Eye (tissue), 1 donor: Measurements from ENCODE around the gene KREMEN2.
A peak's percentile ranks its signal among the peaks of the same experiment; 100 is the strongest.

Experiments used
- DNase-seq: peaks from one replicate; pipeline ENCODE4 v3.0.0-alpha.2; 2015

KREMEN2 gene

DNA sequence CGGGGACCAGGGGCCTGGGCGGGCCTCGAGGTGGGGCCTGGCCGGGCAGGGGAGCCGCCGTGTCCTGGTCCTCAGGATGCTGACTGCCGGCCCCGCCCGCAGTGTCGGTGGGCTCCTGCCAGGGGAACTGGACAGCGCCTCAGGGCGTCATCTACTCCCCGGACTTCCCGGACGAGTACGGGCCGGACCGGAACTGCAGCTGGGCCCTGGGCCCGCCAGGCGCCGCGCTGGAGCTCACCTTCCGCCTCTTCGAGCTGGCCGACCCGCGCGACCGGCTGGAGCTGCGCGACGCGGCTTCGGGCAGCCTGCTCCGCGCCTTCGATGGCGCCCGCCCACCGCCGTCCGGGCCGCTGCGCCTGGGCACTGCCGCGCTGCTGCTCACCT lies 2.7 kb downstream of the KREMEN2 start:
- no peak for DNase-seq

DNA sequence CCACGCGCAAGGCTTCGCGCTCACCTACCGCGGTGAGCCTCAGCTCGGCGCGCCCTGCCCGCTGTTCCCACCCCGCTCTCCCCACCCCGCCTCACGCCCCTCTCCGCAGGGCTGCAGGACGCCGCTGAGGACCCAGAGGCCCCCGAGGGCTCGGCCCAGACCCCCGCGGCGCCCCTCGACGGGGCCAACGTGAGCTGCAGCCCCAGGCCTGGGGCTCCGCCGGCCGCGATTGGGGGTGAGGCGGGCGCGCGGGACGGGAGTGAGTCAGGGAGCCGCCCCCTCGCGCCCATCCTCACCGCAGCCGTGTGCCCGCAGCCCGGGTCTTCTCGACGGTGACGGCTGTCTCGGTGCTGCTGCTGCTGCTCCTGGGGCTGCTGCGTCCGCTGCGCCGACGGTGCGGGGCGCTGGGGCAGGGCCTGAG lies 3.1 kb downstream of the KREMEN2 start:
- DNase-seq = no peak

GRCh38 chr16:2967721-2968161 lies 3.7 kb downstream of the KREMEN2 start:
- DNase-seq = no peak

DNA sequence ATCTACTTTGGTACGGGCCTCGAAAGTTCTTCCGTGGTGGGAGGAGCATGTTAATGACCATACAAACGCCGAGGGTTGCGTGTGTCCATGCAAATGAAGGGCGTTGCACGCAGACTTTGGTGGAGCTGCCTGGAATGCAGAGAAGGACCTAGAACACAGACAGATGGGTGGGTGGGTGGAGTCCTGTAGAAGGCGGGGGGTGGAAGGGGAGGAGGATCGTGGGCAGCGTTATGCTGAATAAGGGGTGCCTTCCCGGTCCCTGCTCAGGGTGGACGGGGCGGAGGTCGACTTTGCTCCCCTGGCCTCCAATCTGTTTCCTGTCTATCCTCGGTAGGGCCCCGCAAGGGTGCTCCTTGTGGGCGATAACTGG lies 4.3 kb downstream of the KREMEN2 start:
- no peak for DNase-seq

- peak; percentile 94 for DNase-seq
Measured at GRCh38 chr16:2968738-2969544, 4.9 kb downstream of the KREMEN2 start, which contains the start of gene PAQR4. TSS of gene PAQR4 (plus strand) at chr16:2969348. CDS start at chr16:2969675, 327 bp downstream.

DNA sequence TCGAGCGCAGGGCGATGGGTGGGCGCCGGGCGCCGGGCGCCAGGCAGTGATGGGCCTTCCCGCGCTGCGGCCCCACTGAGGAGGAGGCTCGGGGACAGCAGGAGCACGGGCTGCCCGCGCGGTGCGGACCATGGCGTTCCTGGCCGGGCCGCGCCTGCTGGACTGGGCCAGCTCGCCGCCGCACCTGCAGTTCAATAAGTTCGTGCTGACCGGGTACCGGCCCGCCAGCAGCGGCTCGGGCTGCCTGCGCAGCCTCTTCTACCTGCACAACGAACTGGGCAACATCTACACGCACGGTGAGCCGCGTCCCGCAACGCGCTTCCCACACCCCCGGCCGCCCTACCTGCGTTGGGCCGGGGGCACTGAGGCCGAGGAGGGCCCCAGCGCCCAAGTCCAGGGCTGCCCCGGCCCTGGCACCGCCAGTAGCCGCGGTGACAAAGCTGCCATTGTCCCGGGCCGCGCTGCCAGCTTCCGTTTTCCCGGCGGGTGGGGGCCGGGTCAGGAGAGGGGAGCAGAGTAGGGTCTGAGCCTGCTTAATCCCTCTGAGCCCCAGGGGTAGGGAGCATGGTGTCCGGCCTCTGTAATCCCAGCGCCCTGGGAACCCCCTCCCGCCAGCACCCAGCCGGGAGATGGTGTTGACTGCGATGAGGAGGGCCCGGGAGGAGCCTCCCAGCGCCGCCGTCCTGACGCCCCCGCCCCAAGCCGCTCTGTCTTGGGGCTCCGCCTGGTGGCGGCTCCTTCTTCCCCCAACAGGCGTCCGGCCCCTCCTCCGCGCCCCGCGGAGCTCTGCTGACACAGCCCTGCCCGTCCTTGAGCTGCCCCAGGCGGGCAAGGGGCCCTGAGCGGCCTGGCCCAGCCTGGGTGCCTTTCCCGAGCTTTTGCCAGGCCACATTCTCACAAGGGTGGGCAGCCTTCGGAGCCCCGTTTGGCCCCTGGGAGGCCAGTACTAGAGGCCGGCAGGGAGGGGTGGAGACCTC lies 5.8 kb downstream of the KREMEN2 start:
- DNase-seq = peak; percentile 65

GRCh38 chr16:2970563-2970962 lies 6.5 kb downstream of the KREMEN2 start:
- no peak for DNase-seq

DNA sequence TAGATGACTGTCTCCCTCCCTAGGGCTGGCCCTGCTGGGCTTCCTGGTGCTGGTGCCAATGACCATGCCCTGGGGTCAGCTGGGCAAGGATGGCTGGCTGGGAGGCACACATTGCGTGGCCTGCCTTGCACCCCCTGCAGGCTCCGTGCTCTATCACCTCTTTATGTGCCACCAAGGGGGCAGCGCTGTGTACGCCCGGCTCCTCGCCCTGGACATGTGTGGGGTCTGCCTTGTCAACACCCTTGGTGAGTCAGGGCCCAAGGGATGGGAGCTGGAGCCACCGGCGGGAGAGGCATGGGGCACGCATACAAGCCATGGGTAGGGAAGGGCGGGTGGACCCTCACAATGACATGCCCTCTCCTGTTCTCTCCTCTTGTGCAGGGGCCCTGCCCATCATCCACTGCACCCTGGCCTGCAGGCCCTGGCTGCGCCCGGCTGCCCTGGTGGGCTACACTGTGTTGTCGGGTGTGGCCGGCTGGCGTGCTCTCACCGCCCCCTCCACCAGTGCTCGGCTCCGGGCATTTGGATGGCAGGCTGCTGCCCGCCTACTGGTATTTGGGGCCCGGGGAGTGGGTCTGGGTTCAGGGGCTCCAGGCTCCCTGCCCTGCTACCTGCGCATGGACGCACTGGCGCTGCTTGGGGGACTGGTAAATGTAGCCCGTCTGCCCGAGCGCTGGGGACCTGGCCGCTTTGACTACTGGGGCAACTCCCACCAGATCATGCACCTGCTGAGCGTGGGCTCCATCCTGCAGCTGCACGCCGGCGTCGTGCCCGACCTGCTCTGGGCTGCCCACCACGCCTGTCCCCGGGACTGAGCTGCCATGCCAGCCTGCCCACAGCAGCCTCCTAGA lies 7.3 kb downstream of the KREMEN2 start:
- no peak for DNase-seq

GRCh38 chr16:2971985-2972784 lies 8.1 kb downstream of the KREMEN2 start:
- no peak for DNase-seq

DNA sequence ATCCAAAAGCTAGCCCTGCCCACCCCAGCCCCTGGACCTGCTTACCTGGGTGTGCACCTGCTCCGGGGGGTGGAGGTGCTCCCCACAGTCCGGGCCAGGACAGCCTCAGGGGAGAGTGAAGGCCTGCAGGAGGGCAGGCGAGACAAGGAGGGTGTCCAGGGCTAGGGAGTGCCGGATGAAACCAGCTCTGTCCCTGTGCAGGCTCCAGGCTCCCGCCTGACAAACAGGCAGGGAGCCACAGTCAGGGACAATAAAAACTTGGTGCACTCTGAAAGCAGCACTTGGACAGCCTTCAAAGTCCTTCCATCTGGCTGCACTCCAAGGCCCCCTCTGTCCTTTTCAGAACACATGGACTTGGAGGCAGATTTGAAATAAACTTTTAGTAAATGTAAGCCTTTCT lies 9.0 kb downstream of the KREMEN2 start:
- no peak for DNase-seq

DNA sequence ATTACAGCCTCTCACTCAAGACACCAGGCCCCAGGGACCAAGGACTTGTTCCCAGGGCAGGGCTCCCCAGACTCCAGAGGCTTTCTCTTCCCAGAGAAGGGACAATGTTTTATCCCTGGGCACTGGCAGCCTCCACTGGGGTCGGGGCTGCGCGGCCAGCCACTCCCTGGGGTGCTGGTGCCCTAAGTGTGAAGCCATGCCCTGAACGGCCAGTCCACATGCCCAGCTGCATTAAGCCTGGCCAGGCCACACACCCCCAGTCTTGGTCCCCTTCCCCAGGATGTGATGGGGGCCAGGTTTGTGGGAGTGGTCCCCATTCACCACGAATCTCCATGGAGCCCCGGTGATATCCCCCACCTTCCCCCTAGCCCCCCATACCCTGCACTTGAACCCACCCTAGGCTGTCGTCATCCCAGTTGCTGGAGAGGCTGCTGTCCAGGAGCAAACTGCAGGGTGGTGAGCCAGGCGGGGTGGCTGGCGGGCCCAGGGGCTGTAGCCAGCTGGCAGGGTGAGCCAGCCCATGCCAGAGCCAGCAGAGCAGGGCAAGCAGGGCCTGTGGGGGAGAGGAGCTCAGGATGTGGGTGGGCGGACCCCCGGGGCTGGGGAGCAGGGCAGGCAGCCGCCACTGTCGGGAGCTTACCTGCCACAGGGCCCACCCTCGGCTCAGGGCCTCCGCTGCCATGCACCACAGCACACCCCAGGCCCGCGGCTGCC lies 9.7 kb downstream of the KREMEN2 start:
- no peak for DNase-seq

- DNase-seq = no peak
Measured at GRCh38 chr16:2974319-2975056, 10.4 kb downstream of the KREMEN2 start.

GRCh38 chr16:2975161-2975795 lies 11.2 kb downstream of the KREMEN2 start:
- no peak for DNase-seq

DNA sequence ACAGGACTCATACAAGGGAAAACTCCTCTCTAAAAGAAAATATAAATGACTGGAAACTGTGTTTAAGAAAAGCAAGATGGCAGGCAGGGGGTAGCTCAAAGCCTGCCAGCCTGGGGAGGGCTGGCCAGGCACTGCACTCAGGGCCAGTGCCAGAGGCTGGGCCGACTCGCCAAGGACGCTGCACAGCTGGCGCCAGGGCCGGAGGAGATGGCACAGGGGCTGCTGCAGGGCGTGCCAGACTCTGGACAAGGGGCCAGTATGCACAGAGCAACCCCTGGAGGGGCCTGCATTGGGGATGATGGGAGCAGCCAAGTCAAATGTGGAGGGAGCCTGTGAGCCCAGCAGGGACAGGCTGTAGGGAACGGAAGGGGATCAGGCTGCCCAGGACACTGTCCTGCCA lies 12.1 kb downstream of the KREMEN2 start:
- DNase-seq = no peak

DNA sequence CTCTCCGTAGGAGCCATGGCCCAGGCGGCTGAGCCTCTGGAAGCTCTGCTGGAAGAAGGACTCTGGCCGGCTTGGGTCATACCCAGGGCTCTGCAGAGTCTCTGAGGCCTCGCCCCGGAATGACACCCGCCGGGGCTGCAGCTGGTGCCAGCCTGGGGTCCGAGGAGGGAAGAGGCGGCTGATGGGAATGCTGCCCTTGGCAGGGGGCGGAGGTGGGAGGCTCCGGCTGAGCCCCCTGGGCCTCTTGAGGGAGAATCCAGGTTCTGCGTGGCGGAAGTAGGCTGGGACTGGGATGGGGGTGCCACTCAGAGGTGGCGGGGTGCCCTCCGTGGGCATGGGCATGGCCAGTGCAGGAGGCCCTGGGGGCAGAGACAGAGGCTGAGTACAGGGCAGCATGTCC lies 12.6 kb downstream of the KREMEN2 start:
- DNase-seq = no peak

- DNase-seq = no peak
Measured at GRCh38 chr16:2977440-2977839, 13.4 kb downstream of the KREMEN2 start.

GRCh38 chr16:2979669-2980226 lies 15.7 kb downstream of the KREMEN2 start:
- DNase-seq = no peak

GRCh38 chr16:2980227-2981176 lies 16.4 kb downstream of the KREMEN2 start, which contains the start of gene PKMYT1:
TSS of gene PKMYT1 (minus strand) at chr16:2980446. CDS start at chr16:2979657, 789 bp downstream.
- peak; percentile 95 for DNase-seq
